GM11168 (cell line): Measurements from ENCODE around the gene ERCC6L.
"Not testable (repeated sequence)": the region's sequence is repeated elsewhere in the genome, so short reads cannot be mapped to it uniquely, and the experiment has no call there.

Source experiments
- in situ Hi-C: fragments of 300-500 bp; cut with MboI; formaldehyde crosslinking; loops from one replicate; pipeline ENCODE4 v1.12.0; 2022; ENCODE audit warnings: low sequenced_read_pairs; ENCODE audit not compliant: unreplicated experiment

ERCC6L gene

DNA sequence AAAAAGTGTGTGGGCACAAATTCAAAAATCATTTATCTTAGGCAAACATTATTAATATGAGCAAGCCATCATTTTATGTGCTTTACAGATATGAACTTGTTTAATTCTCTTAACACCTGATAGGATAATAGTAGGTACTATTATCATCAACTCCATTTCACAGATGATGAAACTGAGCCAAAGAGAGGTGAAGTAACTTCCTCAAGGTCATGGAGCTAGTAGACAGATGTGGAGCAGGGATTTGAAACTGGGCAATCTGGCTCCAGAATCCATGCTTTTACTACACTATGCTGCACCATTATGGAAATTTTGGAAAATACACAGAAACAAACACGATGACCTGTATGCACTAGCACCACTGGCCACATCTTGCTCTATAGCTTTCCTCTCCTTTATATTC, 58.3 kb downstream of the ERCC6L start:
- in situ Hi-C loops = no loop called here

DNA sequence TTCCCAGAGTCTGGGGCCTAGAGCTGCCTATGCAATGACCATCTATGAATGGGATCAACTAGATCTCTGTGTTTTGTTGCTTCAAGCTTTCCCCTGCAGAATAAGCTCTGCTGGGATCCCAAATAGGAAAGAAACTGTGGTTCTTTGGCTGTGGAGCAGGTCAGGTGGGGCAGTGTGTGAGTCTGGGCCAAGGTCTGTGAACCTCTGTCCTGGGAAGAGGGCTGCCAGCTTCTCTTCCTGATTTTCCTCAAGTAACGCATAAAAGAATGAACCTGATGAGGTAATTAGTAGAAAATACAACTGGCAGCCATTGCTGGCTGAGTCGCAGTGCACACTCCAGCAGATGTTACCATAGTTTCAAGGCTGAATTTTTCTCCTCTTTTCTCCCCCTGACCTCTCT, 61.8 kb downstream of the ERCC6L start:
- in situ Hi-C loops = no loop called here

DNA sequence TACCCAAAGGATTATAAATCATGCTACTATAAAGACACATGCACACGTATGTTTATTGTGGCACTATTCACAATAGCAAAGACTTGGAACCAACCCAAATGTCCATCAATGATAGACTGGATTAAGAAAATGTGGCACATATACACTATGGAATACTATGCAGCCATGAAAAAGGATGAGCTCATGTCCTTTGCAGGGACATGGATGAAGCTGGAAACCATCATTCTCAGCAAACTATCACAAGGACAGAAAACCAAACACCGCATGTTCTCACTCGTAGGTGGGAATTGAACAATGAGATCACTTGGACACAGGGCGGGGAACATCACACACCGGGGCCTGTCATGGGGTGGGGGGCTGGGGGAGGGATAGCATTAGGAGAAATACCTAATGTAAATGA, 62.5 kb downstream of the ERCC6L start:
- in situ Hi-C loops = not testable (repeated sequence)

DNA sequence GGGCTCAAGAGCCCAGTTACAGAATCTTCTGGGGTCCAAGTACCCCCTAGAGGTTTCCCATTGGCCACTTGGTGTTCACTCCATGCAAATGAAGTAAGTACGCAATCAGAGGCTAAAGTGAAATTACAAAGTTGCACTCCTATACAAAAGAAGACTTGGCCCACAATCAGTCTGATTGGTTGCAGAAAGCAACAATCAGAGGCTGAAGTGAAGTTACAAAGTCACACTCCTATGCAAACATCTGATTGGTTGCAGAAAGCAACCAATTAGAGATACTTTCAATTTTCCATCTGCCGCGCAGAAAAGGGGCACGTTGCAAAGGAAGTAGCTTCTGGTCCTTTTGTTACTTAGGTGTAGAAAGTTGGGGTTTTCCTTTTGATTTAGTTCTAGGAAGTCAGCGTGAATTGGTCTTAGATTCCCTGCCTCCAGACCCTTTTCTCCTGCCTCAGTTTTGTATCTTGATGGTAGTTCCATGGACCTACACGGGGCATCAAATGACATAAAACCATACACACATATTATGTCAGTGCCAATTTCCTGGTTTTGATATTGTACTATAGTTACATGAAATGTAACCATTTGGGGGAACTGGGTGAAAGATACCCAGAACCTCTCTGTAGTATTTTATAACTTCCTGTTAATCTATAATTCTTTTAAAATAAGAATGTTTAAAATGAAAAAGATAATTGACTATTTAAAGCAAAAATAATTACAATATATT, 69.7 kb downstream of the ERCC6L start:
- in situ Hi-C loops = no loop called here

DNA sequence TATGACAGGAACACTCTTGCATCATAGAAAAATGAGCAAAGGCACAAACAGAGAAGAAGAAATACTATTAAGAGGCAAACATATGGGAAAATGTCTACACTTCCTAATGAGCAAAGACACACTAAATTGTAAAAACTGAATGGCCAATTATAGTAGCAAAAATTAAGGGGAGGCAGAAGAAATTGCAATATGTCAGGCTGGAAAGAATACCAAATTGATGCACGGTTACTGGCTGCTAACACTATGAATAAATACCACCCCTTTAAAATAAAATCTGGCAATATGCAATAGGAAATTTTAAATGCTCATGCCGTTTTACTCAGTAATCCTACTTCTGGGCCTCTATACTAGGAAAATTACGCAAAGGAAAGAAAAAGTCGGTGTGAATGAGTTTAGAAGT, 73.3 kb downstream of the ERCC6L start:
- in situ Hi-C loops = no loop called here

DNA sequence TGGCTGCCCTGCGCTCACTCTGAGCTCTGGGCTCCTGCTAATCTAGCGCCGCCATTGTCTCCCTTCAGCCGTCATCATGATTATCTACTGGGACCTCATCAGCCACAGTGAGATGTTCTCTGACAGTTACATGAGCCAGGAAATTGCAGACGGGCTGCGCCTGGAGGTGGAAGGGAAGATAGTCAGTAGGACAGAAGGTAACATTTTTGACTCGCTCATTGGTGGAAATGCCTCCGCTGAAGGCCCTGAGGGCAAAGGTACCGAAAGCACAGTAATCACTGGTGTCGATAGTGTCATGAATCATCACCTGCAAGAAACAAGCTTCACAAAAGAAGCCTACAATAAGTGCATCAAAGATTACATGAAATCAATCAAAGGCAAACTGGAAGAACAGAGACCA, 79.1 kb downstream of the ERCC6L start:
- in situ Hi-C loops = no loop called here

DNA sequence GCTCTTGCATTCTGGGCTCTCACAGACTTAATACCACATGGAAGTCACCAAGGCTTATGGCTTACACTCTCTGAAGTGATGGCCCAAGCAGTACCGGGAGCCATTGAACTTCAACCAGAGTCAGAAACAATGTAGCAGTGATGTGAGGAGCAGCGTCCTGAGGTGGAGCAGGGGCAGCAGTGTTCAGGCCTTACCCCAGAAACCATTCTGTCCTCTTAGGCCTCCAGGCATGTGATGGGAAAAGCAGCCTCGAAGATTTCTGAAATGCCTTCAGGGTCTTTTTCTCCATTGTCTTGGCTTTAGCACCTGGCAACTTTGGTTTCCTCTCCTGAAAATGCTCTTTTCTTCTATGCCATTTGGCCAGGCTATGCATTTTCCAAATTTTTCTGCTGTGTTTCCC, 80.1 kb downstream of the ERCC6L start:
- in situ Hi-C loops = no loop called here
